HG03066 (cell line): ENCODE data around the gene C6orf163.

Source experiments
- ATAC-seq: cut with Tn5 transposase; IDR thresholded peaks from one replicate; pipeline ENCODE4 v1.9.1; 2021; ENCODE audit warnings: low read depth; ENCODE audit not compliant: unreplicated experiment

Gene C6orf163

DNA sequence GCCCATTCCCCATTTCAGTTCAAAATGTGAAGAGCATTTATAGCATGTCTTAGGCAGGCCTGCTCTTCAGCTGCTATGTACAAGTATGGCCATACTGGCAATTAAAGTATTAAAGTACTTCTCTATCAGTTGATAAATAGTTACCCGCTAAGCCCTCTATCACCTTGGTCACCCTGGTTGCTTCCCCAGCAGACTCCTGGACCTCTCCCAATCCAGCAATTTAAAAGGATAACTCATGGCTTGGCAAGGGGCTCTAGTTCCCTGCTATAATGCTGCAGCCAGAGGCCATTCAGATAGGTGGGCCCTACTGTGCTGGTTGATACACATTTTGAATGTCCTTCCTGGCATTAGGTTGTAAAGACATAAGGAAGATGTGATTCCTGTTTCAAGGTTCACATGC is 7.0 kb downstream of the C6orf163 start:
- no peak for ATAC-seq

DNA sequence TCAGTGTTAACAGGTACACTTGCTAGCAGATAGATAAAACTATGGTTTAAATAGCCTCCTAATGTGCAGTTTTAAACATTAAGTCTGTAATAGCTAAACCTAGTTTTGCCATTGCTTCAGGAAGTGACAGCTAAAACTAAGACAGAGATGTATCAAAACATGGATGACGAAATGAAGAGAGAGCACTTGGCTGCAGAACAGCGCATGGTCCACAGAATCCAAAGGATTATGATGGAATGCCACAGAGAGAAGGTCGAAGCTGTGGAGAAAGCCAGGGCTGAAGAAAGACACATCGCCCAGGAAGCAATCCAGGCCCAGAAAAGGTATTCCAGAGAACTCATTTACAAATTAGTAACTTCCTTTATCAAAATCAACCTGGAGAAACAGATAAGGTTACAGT is 11.6 kb downstream of the C6orf163 start:
- no peak for ATAC-seq

DNA sequence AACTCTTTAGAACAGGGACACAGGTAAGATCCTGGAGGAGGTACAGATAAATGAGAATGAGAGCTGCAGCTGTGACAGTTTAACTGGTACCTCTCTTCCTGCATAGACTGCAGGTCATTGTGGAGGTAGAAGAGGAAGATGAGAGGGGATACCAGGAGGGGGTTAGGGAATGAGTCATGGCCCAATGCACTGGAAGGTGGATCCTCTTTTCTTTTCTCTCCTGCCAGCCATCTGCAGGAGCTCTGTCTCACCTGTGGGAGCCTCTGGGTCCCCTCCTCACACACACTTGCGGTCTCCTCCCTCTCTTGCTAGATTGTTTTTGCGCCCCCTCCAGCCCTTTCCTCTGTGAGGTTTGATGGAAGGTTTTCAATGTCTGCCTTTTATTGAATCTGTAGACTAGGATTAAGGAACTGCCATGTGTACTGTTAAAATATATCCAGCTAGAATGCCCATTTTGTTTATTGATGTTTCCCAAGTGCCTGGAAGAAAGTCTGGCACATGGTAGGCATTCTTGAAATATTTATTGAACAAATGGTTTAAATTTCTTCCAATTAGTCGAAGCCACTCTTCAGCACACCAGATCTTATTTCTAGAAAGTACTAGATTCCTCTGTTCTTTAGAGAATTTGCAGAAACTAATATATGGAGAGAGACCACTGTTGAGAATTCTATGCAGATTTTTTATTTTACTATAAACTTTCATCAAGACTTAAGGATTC is 13.0 kb downstream of the C6orf163 start:
- no peak for ATAC-seq

DNA sequence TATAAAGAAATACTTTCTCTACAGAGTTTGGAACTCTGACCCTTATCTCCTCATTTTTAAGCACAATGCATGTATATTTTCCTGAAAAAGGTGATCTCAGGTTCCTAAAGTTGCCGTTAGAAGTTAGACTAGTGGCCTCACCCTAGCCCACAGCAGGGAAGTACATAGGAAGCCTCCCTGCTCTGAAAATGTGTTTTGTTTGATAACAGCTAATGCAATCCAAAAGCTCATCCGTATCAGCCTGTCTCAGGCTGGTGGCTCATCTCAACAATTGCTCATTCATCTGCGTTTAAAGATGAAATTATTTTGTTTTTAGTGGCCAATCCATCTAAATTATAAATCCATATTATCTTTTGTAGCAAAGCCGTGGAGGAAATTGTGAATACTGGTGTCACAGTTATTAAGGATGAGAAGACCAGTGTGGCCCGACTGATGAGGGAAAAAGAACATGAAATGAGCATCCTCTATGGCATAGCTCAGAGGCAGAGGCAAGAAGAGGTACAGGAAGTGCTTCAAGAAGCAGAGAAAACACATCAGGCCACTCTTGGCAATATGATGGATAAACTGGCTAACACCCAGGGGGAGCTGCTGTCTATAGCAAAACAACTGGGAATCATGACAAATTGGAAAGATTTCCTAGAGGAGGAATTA is 20.1 kb downstream of the C6orf163 start:
- no peak for ATAC-seq

DNA sequence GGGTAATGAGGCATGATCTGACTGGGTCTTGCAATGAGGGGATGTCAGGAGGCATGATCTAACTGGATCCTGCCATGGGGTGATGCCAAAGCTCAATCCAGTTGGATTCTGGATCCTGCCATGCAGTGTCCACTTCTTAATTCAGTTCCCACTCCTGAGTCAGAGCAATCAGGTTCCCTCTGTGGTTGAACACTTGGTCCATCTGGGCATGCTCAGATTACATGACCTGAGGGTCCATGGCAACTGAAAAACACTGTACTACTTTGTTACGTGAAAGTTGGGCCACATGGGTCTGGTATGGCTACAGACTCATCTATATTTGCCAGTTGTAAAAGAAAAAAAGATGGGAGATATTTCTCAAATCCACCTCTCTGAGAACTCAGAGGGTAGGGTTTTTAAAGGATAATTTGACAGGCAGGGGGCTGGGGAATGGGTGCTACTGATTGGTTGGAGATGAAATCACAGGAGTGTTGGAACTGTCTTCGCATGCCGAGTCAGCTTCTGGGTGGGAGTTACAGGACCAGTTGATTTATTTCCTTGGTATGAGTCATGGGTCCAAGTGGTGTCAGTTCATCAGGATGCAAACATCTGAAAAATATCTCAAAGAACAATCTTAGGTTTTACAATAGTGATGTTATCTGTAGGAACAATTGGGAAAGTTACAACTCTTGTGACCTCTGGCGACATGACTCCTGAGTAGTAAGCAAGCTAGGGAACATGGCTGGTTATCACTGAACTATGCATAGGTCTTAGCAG is 21.6 kb downstream of the C6orf163 start:
- no peak for ATAC-seq

DNA sequence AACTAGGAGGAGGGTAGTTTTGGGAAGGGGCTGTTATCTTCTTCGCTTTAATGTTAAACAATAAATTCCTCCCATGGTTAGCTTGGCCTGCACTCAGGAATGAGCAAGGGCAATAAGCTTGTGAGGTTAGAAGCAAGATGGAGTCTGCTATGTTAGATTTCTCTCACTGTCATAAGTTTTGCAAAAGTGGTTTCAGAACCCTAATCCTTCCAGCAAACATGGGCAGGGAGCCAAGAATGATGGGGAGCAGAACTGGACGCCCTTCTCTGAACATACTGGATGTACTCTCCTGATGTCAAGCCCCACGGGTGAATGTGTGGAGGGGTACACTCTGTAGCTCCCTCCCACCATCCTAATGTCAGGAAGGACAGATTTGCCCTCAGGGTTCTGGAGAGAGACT is 22.3 kb downstream of the C6orf163 start:
- ATAC-seq: no peak

DNA sequence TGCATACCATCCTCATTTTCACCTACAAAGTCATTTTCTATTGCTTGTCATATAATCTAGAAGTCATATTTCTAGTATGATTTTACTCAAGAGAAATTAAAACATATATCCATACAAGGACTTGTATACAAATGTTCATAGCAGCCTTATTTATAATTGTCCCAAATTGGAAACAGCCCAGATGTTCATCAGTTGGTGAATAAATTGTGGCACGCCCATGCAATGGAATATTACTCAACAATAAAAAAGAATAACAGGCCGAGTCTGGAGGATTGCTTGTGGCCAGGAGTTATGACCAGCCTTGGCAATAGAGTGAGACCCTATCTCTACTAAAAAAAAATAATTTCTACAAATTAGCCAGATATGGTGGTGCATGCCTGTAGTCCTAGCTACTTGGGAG is 28.8 kb downstream of the C6orf163 start:
- ATAC-seq: no peak

DNA sequence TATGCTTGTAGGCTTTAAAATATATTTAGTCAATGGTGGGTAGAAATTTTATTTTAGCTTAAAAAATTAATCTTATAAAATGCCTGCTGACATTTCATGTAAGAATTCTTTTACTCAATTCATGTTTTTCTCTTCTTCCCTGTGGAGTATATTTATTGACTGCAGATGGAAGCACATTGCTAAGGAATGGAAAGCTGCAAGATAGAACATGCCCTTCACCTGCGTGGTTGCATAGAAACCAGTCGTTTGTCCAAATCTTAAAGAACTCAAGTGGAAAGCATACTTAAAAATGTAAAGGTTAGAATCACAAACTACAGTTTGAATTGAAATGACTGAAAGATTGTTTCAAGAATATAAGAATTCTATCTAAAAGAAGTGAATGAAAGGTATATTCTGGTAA is 30.7 kb downstream of the C6orf163 start:
- no peak for ATAC-seq

DNA sequence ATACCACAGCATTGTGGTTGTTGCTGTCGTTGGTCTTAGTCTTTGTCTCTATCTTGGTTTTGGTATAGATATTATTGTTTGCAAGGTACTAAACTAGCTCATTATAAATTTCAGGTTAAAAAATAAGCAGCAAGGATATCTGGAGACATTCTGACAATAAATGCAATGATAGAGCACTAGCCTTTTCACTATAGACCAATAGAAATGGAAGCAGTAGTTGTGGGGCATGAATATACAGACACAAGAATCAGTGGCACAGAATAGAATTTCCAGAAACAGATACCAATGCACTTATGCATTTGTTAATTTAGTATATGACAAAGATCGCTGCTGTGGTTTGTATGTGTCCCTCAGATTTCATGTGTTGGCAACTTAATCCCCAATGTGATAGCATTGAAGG is 32.0 kb downstream of the C6orf163 start:
- no peak for ATAC-seq

DNA sequence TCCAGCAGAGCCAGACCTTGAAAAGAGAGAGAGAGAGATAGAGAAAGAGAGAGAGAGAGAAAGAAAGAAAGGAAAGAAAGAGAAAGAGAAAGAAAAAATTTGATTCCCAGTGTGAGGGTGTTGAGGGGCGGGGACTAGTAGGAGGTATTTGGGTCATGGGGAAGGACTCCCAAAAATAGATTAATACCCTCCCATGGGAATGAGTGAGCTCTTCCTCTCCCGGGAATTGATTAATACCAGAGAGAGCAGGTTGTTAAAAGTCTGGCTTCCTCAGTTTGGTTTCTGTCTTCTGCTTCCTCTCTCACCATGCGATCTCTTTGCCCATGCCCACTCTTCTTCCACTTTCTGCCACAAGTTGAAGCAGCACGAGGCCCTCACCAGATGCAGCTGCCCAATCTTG is 34.3 kb downstream of the C6orf163 start:
- no peak for ATAC-seq

DNA sequence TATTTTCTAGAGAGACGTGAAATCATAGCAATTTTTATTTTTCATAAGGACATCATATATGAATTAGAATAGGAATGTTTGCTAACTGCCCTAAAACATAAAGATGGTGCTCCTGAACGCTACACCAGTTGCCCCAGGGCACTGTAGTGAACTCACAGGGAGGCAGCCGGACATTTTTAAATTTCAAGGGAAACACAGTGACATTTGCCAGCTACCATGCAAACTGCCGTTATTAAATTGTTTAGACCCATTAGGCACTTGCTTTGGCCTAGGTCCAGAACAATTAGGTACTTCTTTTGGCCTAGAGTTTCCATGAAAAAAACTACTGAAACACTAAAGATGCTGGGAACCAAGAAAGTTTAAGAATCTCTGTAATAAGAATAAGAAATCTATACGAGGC is 38.2 kb downstream of the C6orf163 start:
- no peak for ATAC-seq

DNA sequence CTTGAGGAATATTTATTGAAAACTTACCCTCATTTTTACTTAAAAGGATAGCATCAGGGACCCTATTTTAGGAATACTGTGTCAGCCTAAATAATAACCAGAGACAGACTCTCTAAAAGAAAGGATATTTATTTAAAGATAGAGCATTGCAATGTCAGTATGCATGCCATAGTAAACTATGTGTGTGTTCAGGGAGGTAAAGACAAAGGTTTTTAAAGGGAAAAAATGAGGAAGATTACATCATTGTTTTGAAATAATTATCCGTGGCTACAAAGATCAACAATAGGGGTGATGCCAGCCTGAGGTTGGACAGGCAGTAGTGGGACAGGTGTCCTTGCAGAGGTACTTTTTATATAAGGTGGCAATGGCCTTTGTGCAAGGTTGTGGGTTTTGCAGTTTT is 39.4 kb downstream of the C6orf163 start:
- ATAC-seq: no peak

DNA sequence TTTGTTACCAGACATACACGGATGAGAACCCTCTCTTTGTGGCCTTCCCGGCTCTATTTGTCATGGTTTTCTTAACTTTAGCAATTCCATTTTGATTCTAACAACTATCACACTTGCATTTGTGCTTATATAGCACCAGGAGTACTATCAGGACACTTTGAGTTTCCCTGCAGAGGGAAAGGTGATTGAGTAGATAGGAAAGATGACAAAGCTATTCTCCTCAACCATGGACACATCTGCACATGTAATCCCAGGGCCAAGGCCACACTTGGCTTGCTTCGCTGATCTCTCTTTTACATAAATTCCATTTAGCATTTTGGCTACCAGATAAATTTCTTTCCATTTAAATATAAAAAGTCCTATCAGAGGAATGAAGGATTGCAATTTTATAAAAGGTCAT is 39.8 kb downstream of the C6orf163 start:
- ATAC-seq: no peak

DNA sequence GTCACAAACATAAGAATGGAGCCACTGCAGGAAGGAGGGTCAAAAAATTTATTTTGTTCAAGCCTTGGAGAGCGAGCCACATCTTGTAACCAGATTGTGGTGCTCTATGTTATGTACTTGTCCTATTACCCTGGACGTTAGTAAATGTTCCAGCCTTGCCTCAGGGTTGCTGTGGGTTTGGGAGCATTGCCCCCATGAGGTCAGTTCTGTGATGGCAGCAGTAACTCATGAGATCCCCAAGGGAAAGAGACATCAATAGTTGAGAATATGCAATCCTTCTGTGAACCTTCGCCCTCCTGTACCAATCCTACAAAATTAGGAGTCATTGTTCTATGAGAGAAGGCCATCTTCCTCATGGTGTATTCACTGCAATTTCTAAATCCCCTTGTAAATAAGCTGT is 46.7 kb downstream of the C6orf163 start:
- ATAC-seq: no peak

DNA sequence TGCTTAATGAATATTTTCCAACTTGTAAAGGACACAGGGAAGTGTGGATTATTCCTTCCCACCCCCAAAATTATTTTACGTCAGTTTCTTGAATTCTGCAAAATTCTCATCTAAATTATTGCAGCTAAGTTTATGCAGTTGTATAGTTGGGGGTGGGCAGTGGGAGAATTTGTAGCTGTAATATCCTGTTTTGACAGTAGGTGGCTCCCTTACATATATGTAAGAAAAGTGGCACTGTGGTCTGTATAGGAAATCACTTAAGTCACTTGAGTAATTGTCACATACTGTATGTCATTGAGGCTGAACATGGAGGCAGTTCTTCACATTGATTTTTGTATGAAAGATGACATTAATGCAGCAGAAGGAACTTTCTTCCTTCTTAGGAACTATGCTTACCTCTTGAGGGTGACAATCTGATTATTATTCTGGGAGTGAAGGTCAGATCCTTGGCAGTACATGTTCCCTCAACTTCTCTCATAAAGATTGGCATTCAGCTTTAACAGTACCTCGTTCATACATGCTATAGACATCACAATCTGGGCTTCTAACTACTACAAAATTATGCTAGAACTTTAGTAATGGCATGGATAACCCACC is 48.5 kb downstream of the C6orf163 start:
- ATAC-seq: peak; percentile 69

DNA sequence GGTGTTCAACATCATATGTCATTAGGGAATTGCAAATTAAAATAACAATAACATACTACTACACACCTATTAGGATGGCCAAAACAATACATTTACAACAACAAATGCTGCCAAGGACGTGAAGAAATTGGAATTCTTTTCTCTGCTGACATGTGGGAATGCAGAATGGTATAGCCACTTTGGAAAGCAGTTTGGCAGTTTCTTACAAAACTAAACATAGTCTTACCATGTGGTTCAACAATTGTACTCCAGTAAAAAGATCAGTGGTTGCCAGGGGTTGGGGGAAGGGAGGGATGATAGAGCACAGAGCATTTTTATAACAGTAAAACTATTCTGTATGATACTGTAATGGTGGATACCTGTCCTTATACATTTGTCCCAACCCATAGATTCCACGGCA is 50.8 kb downstream of the C6orf163 start:
- ATAC-seq: no peak

DNA sequence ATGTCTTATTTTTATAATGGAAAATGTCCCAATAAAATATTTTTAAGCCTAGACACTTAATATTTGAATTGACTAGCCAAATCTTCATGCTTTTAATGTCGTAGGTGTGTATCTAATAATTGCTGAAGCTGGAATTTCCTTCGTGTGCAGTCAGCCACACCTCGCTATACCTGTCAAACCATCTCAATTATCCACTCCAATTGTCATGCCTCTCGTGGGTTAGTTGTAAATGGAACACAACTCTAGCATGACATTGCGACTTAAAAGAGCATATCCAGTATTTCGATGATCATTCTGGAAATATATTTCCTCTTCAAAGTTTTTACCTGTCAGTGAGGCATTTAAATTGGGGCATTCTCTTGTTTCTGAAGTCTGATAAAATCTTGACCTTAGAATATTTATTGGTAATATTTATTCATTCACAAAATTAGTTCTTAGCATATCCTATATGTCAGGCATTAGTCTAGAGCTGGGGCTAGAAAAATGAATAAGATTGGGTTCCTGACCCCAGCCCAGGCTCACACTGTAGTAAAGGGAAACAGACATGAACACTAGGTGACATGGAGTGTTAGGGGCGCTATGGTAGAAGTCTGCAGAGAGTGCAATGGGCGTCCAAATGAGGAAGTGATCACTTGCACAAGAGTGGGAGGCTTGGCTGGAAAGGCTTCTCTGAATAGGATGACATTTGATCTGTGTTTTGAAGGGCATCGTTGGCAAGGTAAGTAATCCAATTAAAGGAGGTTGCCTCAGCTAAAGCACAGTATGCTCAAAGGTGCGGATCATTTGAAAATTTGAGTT is 52.2 kb downstream of the C6orf163 start:
- peak; percentile 83 for ATAC-seq

DNA sequence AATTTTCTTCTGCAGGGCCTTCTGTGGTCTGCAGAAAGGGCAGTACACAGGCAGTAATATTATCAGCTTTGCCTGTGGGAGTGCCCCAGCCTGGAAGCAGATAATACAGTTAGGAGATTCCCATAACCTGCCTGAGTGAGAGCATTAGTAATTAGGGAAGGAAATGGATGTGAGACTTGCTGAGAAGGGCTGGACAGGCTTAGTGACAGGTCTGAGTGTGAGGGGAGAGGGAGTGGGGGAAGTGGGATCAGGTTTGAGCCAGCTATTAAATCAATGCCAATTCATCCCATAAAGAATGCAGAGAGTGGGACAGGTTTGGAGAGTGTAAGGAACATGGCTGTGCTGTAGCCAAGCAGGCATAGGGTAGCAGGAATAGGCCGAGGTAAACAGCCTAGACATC is 53.0 kb downstream of the C6orf163 start:
- no peak for ATAC-seq

DNA sequence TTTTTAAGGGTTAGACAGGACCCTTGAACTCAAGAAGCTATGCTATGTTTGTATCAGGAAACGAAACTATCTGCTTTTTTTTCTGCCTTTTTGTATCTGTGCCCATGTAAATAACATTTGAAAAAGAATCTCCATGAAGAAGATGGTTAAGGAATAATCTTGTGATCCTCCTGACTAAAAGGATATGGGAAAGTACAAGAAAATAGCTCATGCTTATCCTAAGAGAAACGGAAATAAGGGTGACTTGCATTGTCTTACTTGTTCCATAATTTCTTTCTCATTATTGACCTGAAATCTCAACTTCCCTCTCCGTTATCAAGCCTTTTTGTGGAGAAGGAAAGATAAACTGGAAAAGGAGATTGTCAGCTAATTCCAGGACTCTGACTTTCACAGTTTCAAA is 57.2 kb downstream of the C6orf163 start:
- ATAC-seq: no peak

DNA sequence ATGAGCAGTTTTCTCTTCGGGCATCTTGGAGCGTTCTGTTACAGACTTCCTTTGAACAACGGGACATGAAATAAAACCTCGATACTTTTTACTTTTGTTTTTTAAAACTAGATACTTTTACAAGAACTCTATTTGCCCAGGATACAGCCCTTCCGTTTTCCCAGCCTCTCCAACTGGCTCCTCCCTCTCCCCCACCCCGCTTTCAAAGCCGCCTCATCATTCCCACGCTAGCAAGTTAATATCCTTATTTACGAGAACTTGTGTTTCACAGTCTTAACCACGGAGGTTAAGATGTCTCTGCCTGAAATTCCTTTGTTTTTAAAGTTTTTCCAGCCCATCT is 62.9 kb downstream of the C6orf163 start:
- ATAC-seq: peak; percentile 21
